ENCODE measurements around the gene PALLD.

DNA sequence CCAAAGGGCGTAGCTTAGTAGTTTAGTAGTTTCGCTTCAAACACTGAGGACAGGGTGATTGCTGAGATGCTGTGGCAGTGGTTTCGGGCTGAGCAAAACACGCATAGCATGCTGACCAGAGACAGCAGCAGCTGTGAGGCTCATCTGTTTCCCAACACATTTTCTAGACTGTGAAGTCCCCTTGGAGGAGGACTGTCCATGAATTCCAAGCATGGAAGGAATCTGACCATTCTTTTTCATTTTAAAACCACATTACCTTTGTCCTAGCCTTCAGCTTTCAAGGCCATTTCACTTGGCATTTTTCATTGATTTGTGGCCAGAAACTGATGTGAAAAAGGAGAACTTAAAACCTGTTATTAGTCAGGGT lies 240.9 kb downstream of the PALLD start:
- TF ChIP-seq, protein P1, sequence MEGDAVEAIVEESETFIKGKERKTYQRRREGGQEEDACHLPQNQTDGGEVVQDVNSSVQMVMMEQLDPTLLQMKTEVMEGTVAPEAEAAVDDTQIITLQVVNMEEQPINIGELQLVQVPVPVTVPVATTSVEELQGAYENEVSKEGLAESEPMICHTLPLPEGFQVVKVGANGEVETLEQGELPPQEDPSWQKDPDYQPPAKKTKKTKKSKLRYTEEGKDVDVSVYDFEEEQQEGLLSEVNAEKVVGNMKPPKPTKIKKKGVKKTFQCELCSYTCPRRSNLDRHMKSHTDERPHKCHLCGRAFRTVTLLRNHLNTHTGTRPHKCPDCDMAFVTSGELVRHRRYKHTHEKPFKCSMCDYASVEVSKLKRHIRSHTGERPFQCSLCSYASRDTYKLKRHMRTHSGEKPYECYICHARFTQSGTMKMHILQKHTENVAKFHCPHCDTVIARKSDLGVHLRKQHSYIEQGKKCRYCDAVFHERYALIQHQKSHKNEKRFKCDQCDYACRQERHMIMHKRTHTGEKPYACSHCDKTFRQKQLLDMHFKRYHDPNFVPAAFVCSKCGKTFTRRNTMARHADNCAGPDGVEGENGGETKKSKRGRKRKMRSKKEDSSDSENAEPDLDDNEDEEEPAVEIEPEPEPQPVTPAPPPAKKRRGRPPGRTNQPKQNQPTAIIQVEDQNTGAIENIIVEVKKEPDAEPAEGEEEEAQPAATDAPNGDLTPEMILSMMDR (IDR thresholded peaks at IDR 0.05), result no peak
- TF ChIP-seq POLR2A (IDR thresholded peaks at IDR 0.05), result no peak
